Prostate gland (tissue), 2 donors: ENCODE data around the gene MYLK.

Source experiments
- CTCF ChIP-seq, 4 experiments: fragments of 200-600 bp in 2 of 4; fragments of 450-650 bp in 2 of 4; sonication (generic) in 2 of 4; IDR thresholded peaks; 1 replicate in 3 of 4; 2 replicates in 1 of 4; pipeline ENCODE4 v1.5.1; 2016 to 2019; ENCODE audit warnings: antibody characterized with exemption in 4 of 4, mild to moderate bottlenecking in 2 of 4, moderate library complexity in 2 of 4
- POLR2A ChIP-seq: fragments of 450-650 bp; IDR thresholded peaks from one replicate; pipeline ENCODE4 v1.6.1; 2016; ENCODE audit warnings: antibody characterized with exemption, mild to moderate bottlenecking
- POLR2AphosphoS5 ChIP-seq: sonication (generic); formaldehyde crosslinking; IDR thresholded peaks from one replicate; pipeline ENCODE4 v1.6.1; 2017; ENCODE audit warnings: antibody characterized with exemption

DNA sequence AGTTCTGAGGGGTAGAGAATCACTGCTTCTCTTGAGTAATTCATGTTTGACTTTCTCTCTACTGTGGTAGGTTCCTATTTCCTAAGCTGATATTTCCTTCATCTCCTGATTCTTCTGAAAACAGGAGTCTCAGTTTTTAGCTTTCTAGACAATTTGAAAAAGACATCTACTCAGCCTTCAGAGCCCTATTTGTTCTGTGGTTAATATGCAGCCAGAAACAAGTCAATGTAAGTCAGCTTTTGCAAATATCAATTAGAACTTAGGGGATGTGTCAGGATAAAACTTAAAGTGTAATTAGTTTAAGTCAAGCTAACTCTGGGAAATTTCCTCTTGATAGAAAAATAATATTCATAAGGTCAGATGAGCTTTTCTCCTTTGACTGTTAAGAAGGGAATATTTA lies 277.6 kb downstream of the MYLK start:
- no peak for TF ChIP-seq CTCF (IDR thresholded peaks at IDR 0.05)
- TF ChIP-seq POLR2AphosphoS5 = no peak
- no peak for TF ChIP-seq POLR2A
